Measurements from ENCODE around the gene PLEKHG4B.
"Not testable (repeated sequence)": the region's sequence is repeated elsewhere in the genome, so short reads cannot be mapped to it uniquely, and the experiment has no call there.

The PLEKHG4B gene, protein sequence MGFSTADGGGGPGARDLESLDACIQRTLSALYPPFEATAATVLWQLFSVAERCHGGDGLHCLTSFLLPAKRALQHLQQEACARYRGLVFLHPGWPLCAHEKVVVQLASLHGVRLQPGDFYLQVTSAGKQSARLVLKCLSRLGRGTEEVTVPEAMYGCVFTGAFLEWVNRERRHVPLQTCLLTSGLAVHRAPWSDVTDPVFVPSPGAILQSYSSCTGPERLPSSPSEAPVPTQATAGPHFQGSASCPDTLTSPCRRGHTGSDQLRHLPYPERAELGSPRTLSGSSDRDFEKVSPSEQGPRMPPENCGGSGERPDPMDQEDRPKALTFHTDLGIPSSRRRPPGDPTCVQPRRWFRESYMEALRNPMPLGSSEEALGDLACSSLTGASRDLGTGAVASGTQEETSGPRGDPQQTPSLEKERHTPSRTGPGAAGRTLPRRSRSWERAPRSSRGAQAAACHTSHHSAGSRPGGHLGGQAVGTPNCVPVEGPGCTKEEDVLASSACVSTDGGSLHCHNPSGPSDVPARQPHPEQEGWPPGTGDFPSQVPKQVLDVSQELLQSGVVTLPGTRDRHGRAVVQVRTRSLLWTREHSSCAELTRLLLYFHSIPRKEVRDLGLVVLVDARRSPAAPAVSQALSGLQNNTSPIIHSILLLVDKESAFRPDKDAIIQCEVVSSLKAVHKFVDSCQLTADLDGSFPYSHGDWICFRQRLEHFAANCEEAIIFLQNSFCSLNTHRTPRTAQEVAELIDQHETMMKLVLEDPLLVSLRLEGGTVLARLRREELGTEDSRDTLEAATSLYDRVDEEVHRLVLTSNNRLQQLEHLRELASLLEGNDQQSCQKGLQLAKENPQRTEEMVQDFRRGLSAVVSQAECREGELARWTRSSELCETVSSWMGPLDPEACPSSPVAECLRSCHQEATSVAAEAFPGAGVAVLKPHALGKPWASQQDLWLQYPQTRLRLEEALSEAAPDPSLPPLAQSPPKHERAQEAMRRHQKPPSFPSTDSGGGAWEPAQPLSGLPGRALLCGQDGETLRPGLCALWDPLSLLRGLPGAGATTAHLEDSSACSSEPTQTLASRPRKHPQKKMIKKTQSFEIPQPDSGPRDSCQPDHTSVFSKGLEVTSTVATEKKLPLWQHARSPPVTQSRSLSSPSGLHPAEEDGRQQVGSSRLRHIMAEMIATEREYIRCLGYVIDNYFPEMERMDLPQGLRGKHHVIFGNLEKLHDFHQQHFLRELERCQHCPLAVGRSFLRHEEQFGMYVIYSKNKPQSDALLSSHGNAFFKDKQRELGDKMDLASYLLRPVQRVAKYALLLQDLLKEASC (N-terminal part only)

GRCh38 chr5:91556-92263 lies at the start of gene PLEKHG4B:
PLEKHG4B (plus strand) TSS chr5:92168; CDS start chr5:92232, 64 bp downstream.
- peak; percentile 7 for DNase-seq (ENCODE audit: low read depth)

DNA sequence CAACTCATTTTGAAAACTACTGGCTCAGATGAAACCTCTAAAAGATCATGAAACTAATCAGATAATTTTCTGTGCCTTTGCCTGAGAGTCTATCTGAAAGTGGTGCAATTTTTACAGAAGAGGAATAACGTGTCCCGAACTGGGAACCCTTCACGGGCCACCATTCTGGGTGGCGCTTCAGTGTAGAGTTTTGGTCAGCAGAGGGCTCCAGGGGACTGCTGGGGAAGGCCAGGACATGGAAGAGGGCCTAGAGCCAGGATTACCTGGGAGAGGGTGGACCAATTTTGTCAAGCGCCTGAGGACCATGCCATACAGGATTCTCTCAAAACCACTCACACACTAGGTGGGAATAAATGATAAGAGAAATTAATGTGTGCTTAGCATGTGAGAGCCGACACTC lies 49.7 kb upstream of the PLEKHG4B start:
- no peak for DNase-seq (ENCODE audit: low read depth)

GRCh38 chr5:48192-48591 lies 43.8 kb upstream of the PLEKHG4B start:
- no peak for DNase-seq (ENCODE audit: low read depth)

DNA sequence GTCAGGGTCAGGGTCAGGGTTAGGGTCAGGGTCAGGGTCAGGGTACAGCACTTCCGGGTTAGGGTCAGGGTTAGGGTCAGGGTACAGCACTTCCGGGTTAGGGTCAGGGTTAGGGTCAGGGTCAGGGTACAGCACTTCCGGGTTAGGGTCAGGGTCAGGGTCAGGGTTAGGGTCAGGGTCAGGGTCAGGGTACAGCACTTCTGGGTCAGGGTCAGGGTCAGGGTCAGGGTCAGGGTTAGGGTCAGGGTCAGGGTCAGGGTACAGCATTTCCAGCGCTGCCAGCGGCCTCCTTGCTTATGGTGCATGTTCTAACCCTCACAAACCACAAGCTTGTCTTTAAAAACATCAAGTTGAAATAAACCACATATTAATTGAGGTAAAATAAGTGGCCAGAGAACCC lies 42.4 kb upstream of the PLEKHG4B start:
- not testable (repeated sequence) for DNase-seq (ENCODE audit: low read depth)

- DNase-seq (ENCODE audit: low read depth): no peak
These were observed 41.9 kb upstream of the PLEKHG4B start for GRCh38 chr5:49953-50544.

DNA sequence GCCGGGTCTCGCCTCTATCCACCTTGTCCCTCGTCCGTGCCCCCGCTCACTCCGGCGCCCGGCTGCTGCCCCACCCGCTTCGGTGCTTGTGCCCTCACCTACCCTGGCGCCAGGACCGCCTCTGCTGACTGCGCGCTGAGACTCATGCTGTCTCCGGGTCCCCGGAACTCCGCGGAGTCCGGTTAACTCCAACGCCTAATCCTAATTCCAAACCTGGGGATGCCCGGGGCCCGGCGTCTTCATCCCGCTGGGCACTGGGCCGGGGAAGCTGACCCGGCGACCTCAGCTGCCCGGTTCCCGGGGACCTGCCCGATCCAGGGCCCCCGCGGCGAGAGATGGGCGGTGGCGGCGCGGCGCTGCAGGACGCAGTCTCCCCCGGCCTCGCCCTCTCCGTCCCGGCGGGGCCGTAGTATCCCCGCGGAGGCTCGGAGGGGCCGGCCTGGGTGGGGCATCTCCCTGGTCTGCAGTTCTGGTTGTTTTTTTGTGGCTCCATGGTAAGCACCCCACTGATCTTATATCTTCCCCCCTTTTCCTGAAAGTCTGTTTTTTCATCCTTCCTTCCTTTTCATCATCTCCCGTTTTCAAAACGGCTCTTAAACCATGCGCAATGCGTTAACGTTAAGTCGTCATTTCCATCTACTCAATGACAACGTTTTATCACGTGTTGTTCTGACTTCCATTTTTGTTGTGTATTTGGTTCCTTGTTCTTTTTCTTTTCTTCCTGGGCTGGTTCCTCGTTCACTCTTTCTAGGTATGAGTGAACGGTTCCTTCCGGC lies 41.1 kb upstream of the PLEKHG4B start:
- DNase-seq (ENCODE audit: low read depth): no peak

GRCh38 chr5:51500-51823 lies 40.5 kb upstream of the PLEKHG4B start:
- DNase-seq (ENCODE audit: low read depth): no peak

DNA sequence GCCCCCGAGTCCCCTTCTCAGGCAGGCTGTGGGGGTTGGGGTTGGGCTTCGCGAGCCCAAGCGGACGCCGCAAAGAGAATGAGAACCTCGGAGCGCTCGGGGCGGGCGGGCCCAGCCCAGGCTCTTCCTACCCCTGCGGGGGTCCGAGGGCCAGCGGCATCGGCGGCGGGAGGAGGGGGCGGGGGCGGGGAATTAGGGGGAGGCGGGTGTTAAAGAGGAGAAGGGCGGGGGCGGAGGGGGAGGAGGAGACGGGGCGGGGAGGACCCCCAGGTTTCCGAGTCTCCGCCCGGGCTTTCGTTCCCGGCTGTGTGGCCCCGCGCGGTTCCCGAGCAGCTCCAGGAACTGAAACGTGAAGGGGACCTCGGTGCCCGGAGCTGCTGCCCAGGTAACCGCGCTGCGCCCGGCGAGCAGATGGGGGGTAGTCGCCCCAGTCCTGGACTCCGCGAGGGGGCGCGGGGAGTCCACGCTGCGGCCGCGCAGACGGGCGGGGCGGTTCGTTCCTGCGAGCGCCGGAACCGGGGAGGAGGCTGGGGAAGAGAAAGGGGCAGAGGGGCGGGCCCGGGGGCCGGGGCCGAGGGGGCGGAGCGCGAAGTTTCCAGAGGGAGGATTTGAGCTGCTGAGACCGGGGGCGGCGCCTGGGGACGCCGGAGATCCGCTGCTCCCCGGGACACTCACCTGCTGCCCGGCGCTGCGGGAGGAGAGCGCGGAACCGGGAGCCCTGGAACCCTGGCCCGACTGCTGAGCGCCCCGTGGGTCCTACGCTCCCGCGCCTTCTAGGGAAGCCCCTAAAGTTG lies 38.4 kb upstream of the PLEKHG4B start:
- peak; percentile 35 for DNase-seq (ENCODE audit: low read depth)

DNA sequence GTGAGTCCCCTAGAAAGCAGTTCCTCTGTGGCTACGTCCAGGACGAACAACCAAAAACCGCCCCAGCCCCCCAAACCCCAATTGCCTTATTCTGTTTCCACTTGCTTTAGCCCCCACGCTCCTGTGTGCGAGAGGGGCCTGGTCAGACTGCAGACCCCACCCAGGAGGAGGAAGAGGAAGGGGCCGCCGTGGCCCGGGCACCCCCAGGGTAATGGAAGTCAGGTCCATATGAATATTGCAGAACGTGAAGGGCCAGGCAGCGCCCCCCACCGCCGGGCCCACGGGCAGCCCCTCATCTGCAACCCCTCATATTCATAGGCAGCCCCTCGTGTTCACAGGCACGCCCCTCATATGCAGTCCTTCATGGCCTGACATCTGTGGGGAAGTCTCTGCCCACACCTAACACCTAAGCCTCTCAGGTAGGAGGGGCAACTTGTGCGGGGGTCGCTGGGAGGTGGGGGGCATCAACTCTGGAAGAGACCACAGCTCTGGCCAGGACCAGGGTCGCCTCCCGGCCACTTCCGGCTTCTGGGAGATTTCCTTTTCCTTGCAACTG lies 37.7 kb upstream of the PLEKHG4B start:
- no peak for DNase-seq (ENCODE audit: low read depth)

GRCh38 chr5:54876-55569 lies 36.9 kb upstream of the PLEKHG4B start:
- no peak for DNase-seq (ENCODE audit: low read depth)

- no peak for DNase-seq (ENCODE audit: low read depth)
These were observed 35.2 kb upstream of the PLEKHG4B start for GRCh38 chr5:56561-57290.

DNA sequence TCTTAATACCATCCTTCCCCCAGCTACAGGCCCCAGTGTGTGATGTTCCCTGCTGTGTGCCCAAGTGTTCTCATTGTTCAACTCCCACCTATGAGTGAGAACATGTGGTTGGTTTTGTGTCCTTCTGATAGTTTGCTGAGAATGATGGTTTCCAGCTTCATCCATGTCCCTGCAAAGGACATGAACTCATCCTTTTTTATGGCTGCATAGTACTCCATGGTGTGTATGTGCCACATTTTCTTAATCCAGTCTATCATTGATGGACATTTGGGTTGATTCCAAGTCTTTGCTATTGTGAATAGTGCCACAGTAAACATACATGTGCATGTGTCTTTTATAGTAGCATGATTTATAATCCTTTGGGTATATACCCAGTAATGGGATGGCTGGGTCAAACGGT lies 31.7 kb upstream of the PLEKHG4B start:
- DNase-seq (ENCODE audit: low read depth): not testable (repeated sequence)

- no peak for DNase-seq (ENCODE audit: low read depth)
These were observed 21.5 kb upstream of the PLEKHG4B start for GRCh38 chr5:70440-70839.

DNA sequence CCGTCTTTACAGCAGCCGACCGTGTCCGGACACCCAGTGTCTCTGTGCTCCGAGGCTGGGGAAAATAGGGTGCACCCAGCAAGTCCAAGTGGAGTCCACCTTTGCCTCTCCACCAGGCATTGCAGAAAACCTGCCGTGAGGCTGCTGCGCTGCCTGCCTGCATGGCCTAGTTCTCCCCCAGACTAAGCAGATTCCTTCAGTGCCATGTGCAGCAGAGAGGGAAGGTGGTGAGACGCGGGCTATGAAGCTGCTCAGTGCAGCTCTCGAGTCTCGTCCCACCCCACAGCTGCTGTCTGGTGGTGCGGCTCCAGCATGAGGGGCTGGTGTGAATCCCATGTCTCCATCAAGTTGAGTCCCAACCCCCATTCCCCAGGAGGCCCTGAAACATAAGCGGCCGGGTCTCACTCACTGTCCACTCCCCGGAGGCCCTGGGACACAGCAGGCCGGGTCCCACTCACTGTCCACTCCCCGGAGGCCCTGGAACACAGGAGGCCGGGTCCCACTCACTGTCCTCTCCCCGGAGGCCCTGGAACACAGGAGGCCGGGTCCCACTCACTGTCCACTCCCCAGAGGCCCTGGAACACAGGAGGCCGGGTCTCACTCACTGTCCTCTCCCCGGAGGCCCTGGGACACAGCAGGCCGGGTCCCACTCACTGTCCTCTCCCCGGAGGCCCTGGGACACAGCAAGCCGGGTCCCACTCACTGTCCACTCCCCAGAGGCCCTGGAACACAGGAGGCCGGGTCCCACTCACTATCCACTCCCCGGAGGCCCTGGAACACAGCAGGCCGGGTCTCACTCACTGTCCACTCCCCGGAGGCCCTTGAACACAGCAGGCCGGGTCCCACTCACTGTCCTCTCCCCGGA lies 19.4 kb upstream of the PLEKHG4B start:
- not testable (repeated sequence) for DNase-seq (ENCODE audit: low read depth)

GRCh38 chr5:73181-73447 lies 18.9 kb upstream of the PLEKHG4B start:
- DNase-seq (ENCODE audit: low read depth): not testable (repeated sequence)

DNA sequence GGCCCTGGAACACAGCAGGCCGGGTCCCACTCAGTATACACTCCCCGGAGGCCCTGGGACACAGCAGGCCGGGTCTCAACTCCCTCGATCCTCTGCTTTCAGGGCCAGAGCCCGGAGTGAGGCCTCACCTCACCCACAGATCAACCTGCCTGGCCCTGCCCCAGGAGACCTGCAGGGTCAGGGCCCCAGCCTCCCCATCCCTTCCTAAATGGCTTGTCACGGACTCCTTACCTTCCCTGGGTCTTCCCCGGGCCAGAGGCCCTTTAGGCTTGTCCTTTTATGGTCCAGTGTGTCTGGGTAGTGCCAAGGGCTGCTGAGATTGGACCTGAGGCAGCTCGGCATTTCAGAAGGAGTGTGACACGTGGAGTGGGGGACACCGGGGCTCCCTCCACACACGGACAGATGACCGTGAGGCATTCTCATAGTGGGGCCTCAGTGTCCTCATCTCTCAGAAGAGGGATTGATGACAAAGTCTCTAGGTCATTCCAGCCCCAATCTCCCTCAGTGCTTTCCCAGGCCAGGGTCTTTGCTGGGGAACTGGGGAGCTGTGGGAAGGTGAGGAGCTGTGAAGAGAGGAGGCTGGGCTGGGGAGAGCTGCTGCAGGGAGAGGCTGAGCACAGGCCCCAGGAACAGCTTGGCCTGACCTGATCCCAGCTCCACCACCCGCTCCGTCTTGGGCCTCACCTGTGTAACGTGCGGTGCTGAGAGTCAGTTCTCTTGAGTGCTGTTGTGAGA lies 18.0 kb upstream of the PLEKHG4B start:
- DNase-seq (ENCODE audit: low read depth): no peak

Data from activated T-cell treated with anti-CD3 and anti-CD28 coated beads for 48 hours (primary cell).